GM18951 (cell line): ENCODE measurements around the gene PRKG1.
"Not testable (repeated sequence)": the region's sequence is repeated elsewhere in the genome, so short reads cannot be mapped to it uniquely, and the experiment has no call there.

Source experiments
- POLR2A ChIP-seq: IDR thresholded peaks from 4 replicates; pipeline ENCODE4 v1.6.1; 2011; ENCODE audit warnings: mild to moderate bottlenecking; ENCODE audit not compliant: insufficient read length, insufficient read depth; ENCODE audit errors: extremely low read depth
- in situ Hi-C: fragments of 300-500 bp; cut with MboI; formaldehyde crosslinking; loops from one replicate; pipeline ENCODE4 v1.12.0; 2022; ENCODE audit warnings: low sequenced_read_pairs, mixed read lengths, inconsistent platforms; ENCODE audit not compliant: unreplicated experiment

Gene PRKG1

DNA sequence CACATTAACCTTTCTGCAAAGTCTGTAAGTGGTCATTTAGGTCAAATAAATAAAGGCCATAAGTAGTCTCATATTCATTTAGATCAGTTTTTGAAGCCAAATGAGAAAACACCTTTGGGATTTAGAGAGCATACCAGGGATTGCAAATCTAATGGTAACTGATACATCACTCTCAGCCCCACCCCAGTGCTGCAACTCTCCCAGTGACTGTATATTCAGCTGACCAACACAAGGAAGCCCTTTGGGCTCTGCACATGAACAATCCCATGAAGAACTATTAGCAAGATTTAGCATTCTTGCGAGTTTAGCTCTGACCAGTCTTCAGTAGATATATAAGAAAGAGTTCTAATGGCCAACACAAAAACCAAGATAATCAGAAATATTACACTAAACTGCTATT is 372.8 kb downstream of the PRKG1 start:
- no peak for TF ChIP-seq POLR2A
- in situ Hi-C loops: no loop called here

DNA sequence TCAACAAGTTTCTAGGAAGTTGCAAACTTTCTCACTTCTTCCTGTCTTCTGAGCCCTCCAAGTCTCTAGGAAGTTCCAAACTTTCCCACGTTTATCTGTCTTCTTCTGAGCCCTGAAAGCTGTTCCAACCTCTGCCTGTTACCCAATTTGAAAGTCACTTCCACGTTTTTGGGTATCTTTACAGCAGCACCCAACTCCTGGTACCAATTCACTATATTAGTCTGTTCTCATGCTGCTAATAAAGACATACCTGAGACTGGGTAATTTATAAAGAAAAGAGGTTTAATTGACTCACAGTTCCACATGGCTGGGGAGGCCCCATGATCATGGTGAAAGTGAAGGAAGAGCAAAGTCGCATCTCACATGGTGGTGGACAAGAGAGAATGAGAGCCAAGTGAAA is 381.5 kb downstream of the PRKG1 start:
- in situ Hi-C loops: not testable (repeated sequence)

DNA sequence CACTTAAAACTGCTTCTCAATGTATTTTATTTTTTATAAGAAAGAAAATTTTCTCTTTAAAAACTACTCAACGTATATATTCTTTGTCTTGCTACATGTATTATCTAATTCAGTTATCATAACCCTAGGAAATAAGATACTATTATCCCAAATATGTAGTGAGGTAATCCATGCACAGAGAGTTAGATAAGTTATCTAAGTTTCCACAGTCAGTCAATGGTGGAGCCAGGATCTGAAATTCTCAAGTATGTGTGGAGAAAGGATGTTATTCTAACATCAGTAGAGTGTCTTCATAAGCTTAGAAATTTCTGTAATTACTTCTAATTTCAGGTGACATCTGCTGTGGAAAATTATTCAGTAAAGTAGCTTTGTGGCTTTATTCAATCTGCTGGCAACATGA is 385.2 kb downstream of the PRKG1 start:
- in situ Hi-C loops: no loop called here
- no peak for TF ChIP-seq POLR2A

DNA sequence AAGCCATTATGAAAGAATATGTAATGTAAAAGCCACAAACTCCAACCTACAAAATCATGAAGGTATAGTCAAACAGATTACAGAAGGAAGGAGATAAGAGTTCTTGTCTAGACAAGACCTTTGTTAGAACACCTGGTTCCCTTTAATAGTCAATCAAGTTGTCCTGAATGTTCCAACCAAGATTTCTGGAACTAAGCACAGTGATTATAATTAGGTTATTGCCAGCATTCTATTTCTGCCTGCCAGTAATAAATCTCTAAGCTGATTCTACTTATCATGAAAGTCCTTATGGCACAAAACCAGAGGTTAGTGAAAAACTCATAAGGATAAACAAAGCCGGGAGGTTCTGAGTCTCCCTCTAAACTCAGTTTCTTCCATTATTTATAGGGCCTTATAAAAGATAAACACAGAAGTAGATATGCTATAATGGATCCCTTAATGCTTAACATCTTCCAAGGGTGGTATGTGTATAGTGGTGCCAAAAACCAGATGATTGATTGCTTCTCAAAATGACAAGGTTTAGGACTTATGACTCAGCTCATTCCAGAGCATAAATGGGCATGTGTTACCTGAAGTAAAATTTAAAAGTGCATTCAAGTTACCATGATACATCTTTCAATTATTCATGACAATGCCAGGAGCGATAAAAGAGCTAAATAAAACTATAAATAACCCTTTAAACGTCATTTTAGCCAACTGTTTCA is 387.9 kb downstream of the PRKG1 start:
- no peak for TF ChIP-seq POLR2A
- in situ Hi-C loops: no loop called here

DNA sequence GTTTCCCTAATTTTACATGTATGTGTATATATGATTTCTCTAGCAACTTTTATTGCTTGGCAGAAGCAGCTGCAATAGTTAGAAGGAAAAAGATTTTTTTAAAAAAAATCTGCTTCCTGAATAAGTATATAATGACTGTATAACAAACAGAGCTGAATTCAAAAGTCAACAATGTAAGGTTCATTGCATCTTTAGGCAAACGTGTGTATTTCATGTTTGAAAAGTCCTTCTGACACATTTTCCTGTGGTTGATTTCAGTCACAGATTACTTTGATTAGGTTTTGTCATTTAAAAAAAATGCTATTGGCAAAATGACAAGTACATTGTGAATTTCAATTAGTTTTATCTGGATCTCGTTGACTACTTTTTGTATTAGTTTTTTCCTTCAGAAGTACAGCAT is 394.1 kb downstream of the PRKG1 start:
- in situ Hi-C loops: no loop called here
- TF ChIP-seq POLR2A: no peak

DNA sequence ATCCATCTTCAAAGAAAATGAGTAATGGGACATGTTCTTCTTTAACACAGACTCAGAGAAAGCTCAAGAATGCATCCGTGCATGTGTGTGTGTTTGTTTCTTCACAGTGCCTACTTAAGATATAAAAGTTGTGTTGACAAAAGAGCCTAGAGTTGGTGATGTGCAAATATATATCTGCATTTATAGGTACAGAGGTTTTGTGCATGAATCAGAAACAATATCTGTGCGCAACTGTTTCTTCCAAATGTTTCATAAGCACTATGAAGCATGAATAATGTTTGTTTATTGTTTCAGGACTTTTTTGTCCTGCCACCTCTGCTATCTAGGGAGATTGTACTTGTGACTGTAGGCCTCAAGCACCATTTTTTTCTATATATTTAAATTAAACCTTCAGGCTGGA is 395.4 kb downstream of the PRKG1 start:
- in situ Hi-C loops: no loop called here
- no peak for TF ChIP-seq POLR2A

DNA sequence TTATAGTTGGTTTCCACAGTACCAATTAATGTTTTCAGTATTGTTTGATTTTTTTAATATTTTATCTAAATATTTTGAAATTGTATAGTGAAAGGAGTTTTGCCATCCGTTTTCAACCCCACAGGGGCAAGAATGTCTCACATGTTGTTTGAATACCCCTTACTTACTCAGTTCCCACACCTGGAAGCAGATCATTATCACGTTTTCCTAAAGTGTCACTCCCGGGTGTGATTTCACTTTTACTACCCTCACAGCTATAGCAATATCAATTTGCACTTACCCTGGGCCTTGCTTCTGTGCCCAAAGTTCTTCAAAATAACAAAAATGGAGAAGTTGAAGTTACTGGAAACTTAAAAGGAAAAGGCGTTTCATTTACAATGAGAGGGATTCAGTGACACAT is 397.0 kb downstream of the PRKG1 start:
- no peak for TF ChIP-seq POLR2A
- in situ Hi-C loops: no loop called here

DNA sequence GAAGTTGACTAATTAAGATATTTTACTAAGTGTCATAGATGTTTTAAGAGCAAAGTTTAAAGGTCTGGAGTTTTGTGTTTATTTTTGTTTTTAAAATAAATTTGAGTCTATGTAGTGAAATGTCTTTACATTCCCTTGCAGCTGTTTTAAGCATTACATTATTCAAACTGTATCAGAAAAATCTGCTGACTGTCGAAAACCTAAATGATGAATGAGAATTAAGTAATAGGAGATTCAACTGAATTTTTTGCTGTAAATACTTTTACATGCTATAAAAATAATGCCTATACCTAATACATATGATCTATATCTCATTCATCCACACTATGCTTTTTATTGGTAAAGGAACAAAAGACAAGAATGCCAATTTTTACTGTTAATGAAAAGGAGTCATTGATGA is 397.9 kb downstream of the PRKG1 start:
- TF ChIP-seq POLR2A: no peak
- in situ Hi-C loops: no loop called here

DNA sequence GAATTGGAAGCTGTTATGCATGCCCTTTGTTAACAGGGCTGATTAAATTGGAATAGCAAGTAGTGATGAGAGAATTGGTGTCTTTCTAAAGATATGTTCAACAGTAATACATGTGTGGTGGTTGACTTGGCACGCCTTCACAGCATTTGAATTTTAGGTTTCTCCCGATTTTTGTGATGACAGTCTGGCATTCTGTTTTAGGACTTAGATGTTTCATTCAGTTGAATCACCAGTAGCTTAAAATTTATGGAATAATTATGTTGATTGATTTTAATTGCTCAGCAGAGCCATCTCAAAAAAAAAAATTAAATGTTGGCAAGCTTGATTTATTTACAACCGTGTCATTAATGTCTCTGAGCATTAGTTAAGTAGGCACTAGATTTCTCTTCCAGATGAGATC is 405.4 kb downstream of the PRKG1 start:
- TF ChIP-seq POLR2A: no peak
- in situ Hi-C loops: no loop called here

DNA sequence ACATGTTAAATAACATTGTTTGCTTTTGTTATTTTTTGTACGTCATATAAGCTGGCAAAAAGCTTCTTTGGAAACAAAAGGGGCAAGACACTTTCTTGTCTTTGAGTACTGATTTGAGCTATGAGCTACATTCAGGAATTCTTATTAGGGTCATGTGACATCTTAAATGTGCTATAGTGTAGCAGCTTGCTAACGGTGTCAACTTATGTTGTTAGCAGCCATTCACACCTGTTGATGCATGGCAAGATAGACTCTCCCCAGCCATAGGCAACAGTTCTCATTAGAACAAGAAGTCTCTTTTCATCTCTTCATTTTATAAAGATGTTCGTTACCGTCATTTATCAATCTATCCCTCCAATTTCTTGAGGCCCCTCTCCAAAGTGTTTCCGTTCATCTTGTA is 411.4 kb downstream of the PRKG1 start:
- no peak for TF ChIP-seq POLR2A
- in situ Hi-C loops: no loop called here

DNA sequence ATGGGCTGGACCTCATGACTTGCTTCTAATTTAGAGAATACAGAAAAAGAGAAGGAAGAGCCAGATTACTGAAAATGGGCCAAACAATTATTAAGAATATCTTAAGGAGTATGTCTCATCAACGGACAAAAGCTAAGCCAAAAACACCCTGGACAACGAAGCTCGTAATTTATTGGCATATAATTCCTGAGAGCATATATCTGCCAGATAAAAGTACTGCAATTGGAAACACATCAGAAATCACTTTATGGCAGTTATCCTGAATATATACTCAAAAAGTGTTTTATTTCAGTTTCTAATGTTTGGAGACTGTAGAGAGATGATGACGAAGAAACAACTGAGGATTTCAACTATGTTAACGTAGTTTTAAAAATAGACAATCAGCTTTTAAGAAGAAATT is 413.3 kb downstream of the PRKG1 start:
- TF ChIP-seq POLR2A: no peak
- in situ Hi-C loops: no loop called here

DNA sequence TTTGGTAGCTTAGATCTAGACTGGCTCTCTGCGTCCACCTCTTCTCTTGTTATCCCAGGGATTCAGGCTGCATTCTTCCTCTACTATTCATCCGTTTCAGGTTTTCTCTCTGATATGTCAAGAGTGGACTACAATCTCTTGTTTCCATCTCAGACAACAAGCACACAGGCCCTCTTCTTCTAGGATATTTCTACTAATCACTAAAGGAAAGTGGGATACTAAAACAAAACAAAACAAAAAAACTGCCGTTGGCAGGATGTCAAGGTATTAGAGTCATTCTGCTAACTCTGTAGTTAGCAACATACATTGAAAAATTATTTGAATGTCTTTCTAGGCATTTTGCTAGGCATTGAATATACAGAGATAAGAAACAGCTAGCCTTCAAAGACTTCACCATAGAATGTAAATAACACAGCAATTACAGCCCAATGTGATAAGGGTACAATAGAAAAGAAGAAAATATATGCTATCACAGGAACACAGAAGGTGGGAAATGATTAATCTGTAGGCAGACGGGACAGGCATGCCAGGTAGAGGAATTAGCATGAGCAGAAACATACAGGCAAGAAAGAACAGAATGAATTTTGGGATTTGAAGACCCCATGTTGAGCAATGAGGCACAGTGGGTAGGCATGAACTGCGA is 414.6 kb downstream of the PRKG1 start:
- no peak for TF ChIP-seq POLR2A
- in situ Hi-C loops: no loop called here

DNA sequence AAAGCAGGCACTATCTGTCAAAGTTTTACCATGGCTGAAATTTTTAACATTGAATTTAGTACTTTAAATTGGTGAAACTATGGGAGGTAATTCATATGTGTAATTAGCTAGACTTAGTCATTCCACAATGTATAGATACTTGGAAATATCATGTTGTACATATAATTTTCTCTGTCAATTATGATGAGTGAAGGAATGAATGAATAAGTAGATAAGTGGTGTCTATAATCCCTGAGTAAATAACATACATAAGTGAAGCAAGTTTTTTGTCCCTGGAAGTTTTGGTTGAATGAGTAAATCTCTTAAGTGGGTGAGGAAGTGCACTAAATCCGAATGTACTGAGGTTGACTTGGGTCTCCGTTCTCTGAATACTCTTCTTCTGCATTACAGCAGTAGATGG is 424.1 kb downstream of the PRKG1 start:
- no peak for TF ChIP-seq POLR2A
- in situ Hi-C loops: no loop called here

DNA sequence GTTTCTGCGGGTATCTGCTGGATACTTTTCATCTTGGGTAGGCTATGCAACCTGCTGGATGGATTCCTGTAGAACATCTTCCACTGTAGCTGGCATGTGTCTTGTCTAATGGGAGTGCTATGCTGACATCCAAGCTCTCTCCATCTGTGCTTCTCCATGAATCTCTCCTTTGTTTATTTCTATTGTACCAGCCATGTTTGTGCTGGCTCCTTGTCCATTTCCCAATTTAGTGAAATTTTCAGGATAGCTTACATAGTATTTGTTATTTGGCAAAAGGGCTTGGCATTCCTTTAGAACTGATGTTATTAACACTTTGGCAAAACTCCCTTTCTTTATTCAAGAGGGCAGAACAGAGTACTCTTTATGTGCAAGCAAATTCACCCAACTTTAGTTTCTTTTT is 427.1 kb downstream of the PRKG1 start:
- TF ChIP-seq POLR2A: no peak
- in situ Hi-C loops: no loop called here
